Ramos (cell line): ENCODE measurements around the gene CCSER1.
"Not testable (repeated sequence)": the region's sequence is repeated elsewhere in the genome, so short reads cannot be mapped to it uniquely, and the experiment has no call there.

ENCODE experiments used
- in situ Hi-C: fragments of 300-500 bp; cut with MboI; formaldehyde crosslinking; loops from one replicate; pipeline ENCODE4 v1.14.3; 2022; ENCODE audit warnings: low sequenced_read_pairs; ENCODE audit not compliant: unreplicated experiment

Gene CCSER1

GRCh38 chr4:90875791-90876190 lies 748.6 kb downstream of the CCSER1 start:
- in situ Hi-C loops: no loop called here

GRCh38 chr4:90876296-90876695 lies 749.1 kb downstream of the CCSER1 start:
- in situ Hi-C loops: no loop called here

- in situ Hi-C loops: no loop called here
Observed at GRCh38 chr4:90883519-90883918, 756.3 kb downstream of the CCSER1 start.

GRCh38 chr4:90888571-90888970 lies 761.4 kb downstream of the CCSER1 start:
- in situ Hi-C loops: no loop called here

GRCh38 chr4:90889171-90889570 lies 762.0 kb downstream of the CCSER1 start:
- in situ Hi-C loops: no loop called here

GRCh38 chr4:90903413-90903812 lies 776.2 kb downstream of the CCSER1 start:
- in situ Hi-C loops: not testable (repeated sequence)

- in situ Hi-C loops: no loop called here
Observed at GRCh38 chr4:90904021-90904420, 776.8 kb downstream of the CCSER1 start.

- in situ Hi-C loops: no loop called here
Observed at GRCh38 chr4:90906239-90906638, 779.0 kb downstream of the CCSER1 start.

GRCh38 chr4:90911724-90912434 lies 784.7 kb downstream of the CCSER1 start:
- in situ Hi-C loops: not testable (repeated sequence)

GRCh38 chr4:90922174-90922573 lies 795.0 kb downstream of the CCSER1 start:
- in situ Hi-C loops: no loop called here

- in situ Hi-C loops: no loop called here
Observed at GRCh38 chr4:90926957-90927356, 799.8 kb downstream of the CCSER1 start.

GRCh38 chr4:90943311-90943710 lies 816.1 kb downstream of the CCSER1 start:
- in situ Hi-C loops: no loop called here

- in situ Hi-C loops: no loop called here
Observed at GRCh38 chr4:90946945-90947344, 819.8 kb downstream of the CCSER1 start.

GRCh38 chr4:90950385-90950841 lies 823.2 kb downstream of the CCSER1 start:
- in situ Hi-C loops: no loop called here

- in situ Hi-C loops: no loop called here
Observed at GRCh38 chr4:90951037-90951436, 823.8 kb downstream of the CCSER1 start.

- in situ Hi-C loops: no loop called here
Observed at GRCh38 chr4:90958256-90958895, 831.2 kb downstream of the CCSER1 start.

GRCh38 chr4:90960433-90960832 lies 833.2 kb downstream of the CCSER1 start:
- in situ Hi-C loops: no loop called here

GRCh38 chr4:90960840-90961239 lies 833.6 kb downstream of the CCSER1 start:
- in situ Hi-C loops: no loop called here

GRCh38 chr4:90970021-90970420 lies 842.8 kb downstream of the CCSER1 start:
- in situ Hi-C loops: no loop called here

- in situ Hi-C loops: no loop called here
Observed at GRCh38 chr4:90977726-90978125, 850.5 kb downstream of the CCSER1 start.

GRCh38 chr4:90979556-90979955 lies 852.4 kb downstream of the CCSER1 start:
- in situ Hi-C loops: no loop called here

GRCh38 chr4:90982813-90983212 lies 855.6 kb downstream of the CCSER1 start:
- in situ Hi-C loops: no loop called here
